HG03060 (cell line): Measurements from ENCODE around the gene TESK2.
"Not testable (repeated sequence)": the region's sequence is repeated elsewhere in the genome, so short reads cannot be mapped to it uniquely, and the experiment has no call there.

Source experiments
- ATAC-seq: cut with Tn5 transposase; IDR thresholded peaks from one replicate; pipeline ENCODE4 v1.9.1; 2021; ENCODE audit warnings: low read depth, moderate number of reproducible peaks; ENCODE audit not compliant: unreplicated experiment

TESK2 gene

GRCh38 chr1:45490626-45491486 lies at the start of gene TESK2:
TESK2 (minus strand) TSS chr1:45491163; CDS start chr1:45457785, 33,378 bp downstream.
- ATAC-seq: peak; percentile 92

- no peak for ATAC-seq
These were observed 45.9 kb upstream of the TESK2 start for GRCh38 chr1:45536886-45537285.

- no peak for ATAC-seq
These were observed 45.2 kb upstream of the TESK2 start for GRCh38 chr1:45535988-45536766.

GRCh38 chr1:45531873-45532272 lies 40.9 kb upstream of the TESK2 start:
- ATAC-seq: no peak

GRCh38 chr1:45530632-45531135 lies 39.7 kb upstream of the TESK2 start:
- ATAC-seq: no peak

- no peak for ATAC-seq
These were observed 35.2 kb upstream of the TESK2 start for GRCh38 chr1:45526135-45526644.

GRCh38 chr1:45523975-45524374 lies 33.0 kb upstream of the TESK2 start:
- not testable (repeated sequence) for ATAC-seq

- ATAC-seq: not testable (repeated sequence)
These were observed 32.6 kb upstream of the TESK2 start for GRCh38 chr1:45523516-45523915.

GRCh38 chr1:45522324-45523104 lies 31.6 kb upstream of the TESK2 start:
- ATAC-seq: no peak

GRCh38 chr1:45521413-45522323 lies 30.7 kb upstream of the TESK2 start, which contains the start of gene PRDX1:
PRDX1 (minus strand) TSS chr1:45521884; CDS start chr1:45519043, 2,841 bp downstream.
- ATAC-seq: peak; percentile 75

- ATAC-seq: not testable (repeated sequence)
These were observed 28.8 kb upstream of the TESK2 start for GRCh38 chr1:45519774-45520173.

GRCh38 chr1:45518910-45519309 lies 27.9 kb upstream of the TESK2 start:
- no peak for ATAC-seq

- ATAC-seq: not testable (repeated sequence)
These were observed 27.4 kb upstream of the TESK2 start for GRCh38 chr1:45518366-45518765.

GRCh38 chr1:45516465-45516864 lies 25.5 kb upstream of the TESK2 start:
- no peak for ATAC-seq

- ATAC-seq: no peak
These were observed 25.1 kb upstream of the TESK2 start for GRCh38 chr1:45516036-45516435.

- ATAC-seq: not testable (repeated sequence)
These were observed 22.7 kb upstream of the TESK2 start for GRCh38 chr1:45513532-45514260.

GRCh38 chr1:45512641-45513054 lies 21.7 kb upstream of the TESK2 start:
- no peak for ATAC-seq

GRCh38 chr1:45510972-45511527 lies 20.1 kb upstream of the TESK2 start:
- no peak for ATAC-seq
